SKM-1 treated with dmso at 0.1 percent for 144 hours (cell line): ENCODE measurements around the gene PRKCA.
A peak's percentile ranks its signal among the peaks of the same experiment; 100 is the strongest.

Experiments
- DNase-seq: peaks from one replicate; lab custom pipeline; 2025; ENCODE audit not compliant: unreplicated experiment; lab: John Stamatoyannopoulos, UW

Gene PRKCA

GRCh38 chr17:66663041-66663606 lies 360.7 kb downstream of the PRKCA start:
- no peak for DNase-seq

GRCh38 chr17:66664336-66664735 lies 361.9 kb downstream of the PRKCA start:
- DNase-seq: no peak

- DNase-seq: no peak
Observed at GRCh38 chr17:66665194-66665593, 362.8 kb downstream of the PRKCA start.

GRCh38 chr17:66667090-66667489 lies 364.7 kb downstream of the PRKCA start:
- DNase-seq: no peak

GRCh38 chr17:66667491-66668030 lies 365.1 kb downstream of the PRKCA start:
- no peak for DNase-seq

- DNase-seq: peak; percentile 12
Observed at GRCh38 chr17:66670206-66670605, 367.8 kb downstream of the PRKCA start.

GRCh38 chr17:66671156-66671555 lies 368.7 kb downstream of the PRKCA start:
- DNase-seq: no peak

- no peak for DNase-seq
Observed at GRCh38 chr17:66673668-66674276, 371.4 kb downstream of the PRKCA start.

GRCh38 chr17:66675273-66675990 lies 373.0 kb downstream of the PRKCA start:
- no peak for DNase-seq

- no peak for DNase-seq
Observed at GRCh38 chr17:66675991-66676371, 373.6 kb downstream of the PRKCA start.

- no peak for DNase-seq
Observed at GRCh38 chr17:66676421-66676820, 374.0 kb downstream of the PRKCA start.

- no peak for DNase-seq
Observed at GRCh38 chr17:66677201-66677981, 375.0 kb downstream of the PRKCA start.

- no peak for DNase-seq
Observed at GRCh38 chr17:66678061-66678460, 375.6 kb downstream of the PRKCA start.

GRCh38 chr17:66678827-66679226 lies 376.4 kb downstream of the PRKCA start:
- no peak for DNase-seq

- DNase-seq: no peak
Observed at GRCh38 chr17:66679631-66680517, 377.5 kb downstream of the PRKCA start.

GRCh38 chr17:66682283-66682682 lies 379.9 kb downstream of the PRKCA start:
- no peak for DNase-seq

GRCh38 chr17:66684261-66684660 lies 381.8 kb downstream of the PRKCA start:
- no peak for DNase-seq

GRCh38 chr17:66684731-66685130 lies 382.3 kb downstream of the PRKCA start:
- DNase-seq: no peak

- DNase-seq: no peak
Observed at GRCh38 chr17:66686601-66687000, 384.2 kb downstream of the PRKCA start.

GRCh38 chr17:66687570-66688284 lies 385.3 kb downstream of the PRKCA start:
- DNase-seq: no peak
